Natural killer cell treated with Interleukin-12 subunit alpha and Interleukin-12 subunit beta and Interleukin-15 and Interleukin-18, amount 100 ng/mL, for 72 hours (primary cell): ENCODE measurements around the gene RBM14. TPM values are rescaled to one million over a fixed set of nuclear protein-coding genes. Genes with fewer than 3 reads are reported as not detected.
"Not testable (repeated sequence)": the region's sequence is repeated elsewhere in the genome, so short reads cannot be mapped to it uniquely, and the experiment has no call there.

Experiments used
- ATAC-seq, 2 donors: fragments of 150-1000 bp; cut with Tn5 transposase in 1 of 2; sonication (Bioruptor Pico), chemical (Tn5 transposase) in 1 of 2; 2 replicates each; pipeline ENCODE4 v1.10.0; 2021
- DNase-seq: peaks from one replicate; pipeline ENCODE4 v3.0.0; 2022; ENCODE audit warnings: low spot score
- H3K27ac Mint-ChIP-seq, 2 donors: 1 replicate in 1 of 2; 2 replicates in 1 of 2; pipeline ENCODE4 v1.8.0; 2022; ENCODE audit warnings: mixed read lengths in 2 of 2, mild to moderate bottlenecking in 1 of 2, moderate library complexity in 1 of 2
- H3K27me3 Mint-ChIP-seq, 2 donors: 1 replicate in 1 of 2; 2 replicates in 1 of 2; pipeline ENCODE4 v1.8.0; 2022; ENCODE audit warnings: mixed read lengths in 2 of 2
- H3K36me3 Mint-ChIP-seq: one replicate; pipeline ENCODE4 v1.8.0; 2022; ENCODE audit warnings: mixed read lengths
- H3K4me1 Mint-ChIP-seq, 2 donors: 1 replicate in 1 of 2; 2 replicates in 1 of 2; pipeline ENCODE4 v1.8.0; 2022; ENCODE audit warnings: low read depth in 2 of 2, mixed read lengths in 2 of 2, mild to moderate bottlenecking in 1 of 2
- H3K4me3 Mint-ChIP-seq: one replicate; pipeline ENCODE4 v1.8.0; 2022; ENCODE audit warnings: mixed read lengths
- H3K9me3 Mint-ChIP-seq: 2 replicates; pipeline ENCODE4 v1.8.0; 2022; ENCODE audit warnings: mixed read lengths
- total RNA-seq, 2 donors: library from RNA; stranded (reverse); gene quantifications; one replicate each; pipeline ENCODE4 v1.2.3, GENCODE V29; 2022

RBM14 gene
- 100 to 1,000 TPM; 122 to 201 TPM for total RNA-seq

- Mint-ChIP-seq H3K36me3 (peaks cover 19% of the 10 kb centered on the region), H3K4me3 (peak within 1 kb of the TSS; percentile 96), H3K27me3 (no peaks in the 10 kb centered on the region), H3K9me3 (no peaks in the 10 kb centered on the region), H3K4me1 (peaks cover 40% of the 10 kb centered on the region in 2 donors), H3K27ac (peak within 1 kb of the TSS; percentile 97 to 99)
- peak; percentile 100 for DNase-seq
- ATAC-seq = peak; percentile 96 to 97
Measured at GRCh38 chr11:66616379-66617154, at the start of gene RBM14. Gene RBM14, plus strand, starts transcription at chr11:66616630. Its CDS starts 91 bp downstream, at chr11:66616721.

GRCh38 chr11:66567787-66568123 is 48.7 kb upstream of the RBM14 start:
- Mint-ChIP-seq H3K4me1 (peaks cover 6% of the 10 kb centered on the region in 2 donors), H3K27me3 (peaks cover 0 to 10% of the 10 kb centered on the region in 2 donors), H3K36me3 (no peaks in the 10 kb centered on the region), H3K27ac (no peak overlapping the region), H3K4me3 (peak overlapping the region; percentile 20), H3K9me3 (no peaks in the 10 kb centered on the region)
- peak; percentile 3 to 14 for ATAC-seq
- DNase-seq = no peak

GRCh38 chr11:66568124-66568916 is 48.1 kb upstream of the RBM14 start, which contains the start of gene CTSF:
Gene CTSF, minus strand, starts transcription at chr11:66568606. Its CDS starts 120 bp downstream, at chr11:66568486.
- Mint-ChIP-seq H3K4me3 (peak within 1 kb of the TSS; percentile 75), H3K36me3 (no peaks in the 10 kb centered on the region), H3K4me1 (peaks cover 6% of the 10 kb centered on the region in 2 donors), H3K27me3 (peaks cover 0 to 10% of the 10 kb centered on the region in 2 donors), H3K27ac (peak within 1 kb of the TSS in 1 of 2 donors; percentile 72), H3K9me3 (no peaks in the 10 kb centered on the region)
- ATAC-seq (peak; percentile 91 to 96), DNase-seq (peak; percentile 86)

- H3K27me3 Mint-ChIP-seq = peaks cover 4 to 16% of the 10 kb centered on the region in 2 donors
- no peak overlapping the region for H3K4me3 Mint-ChIP-seq
- no peak overlapping the region for H3K27ac Mint-ChIP-seq
- DNase-seq = no peak
- no peaks in the 10 kb centered on the region for H3K36me3 Mint-ChIP-seq
- no peak for ATAC-seq
- no peaks in the 10 kb centered on the region for H3K9me3 Mint-ChIP-seq
- peaks cover 6% of the 10 kb centered on the region in 2 donors for H3K4me1 Mint-ChIP-seq
Measured at GRCh38 chr11:66569076-66569475, 47.4 kb upstream of the RBM14 start.

GRCh38 chr11:66570079-66570849 is 46.2 kb upstream of the RBM14 start:
- ATAC-seq (no peak), DNase-seq (no peak)
- no peaks in the 10 kb centered on the region for H3K9me3 Mint-ChIP-seq
- H3K4me3 Mint-ChIP-seq = no peak overlapping the region
- H3K27ac Mint-ChIP-seq = no peak overlapping the region
- H3K27me3 Mint-ChIP-seq = peaks cover 13 to 28% of the 10 kb centered on the region in 2 donors
- peaks cover 6% of the 10 kb centered on the region in 2 donors for H3K4me1 Mint-ChIP-seq
- H3K36me3 Mint-ChIP-seq = no peaks in the 10 kb centered on the region

GRCh38 chr11:66570850-66571180 is 45.6 kb upstream of the RBM14 start:
- Mint-ChIP-seq H3K27ac (no peak overlapping the region), H3K36me3 (no peaks in the 10 kb centered on the region), H3K27me3 (peaks cover 15 to 33% of the 10 kb centered on the region in 2 donors), H3K4me1 (peaks cover 6% of the 10 kb centered on the region in 2 donors), H3K4me3 (no peak overlapping the region), H3K9me3 (no peaks in the 10 kb centered on the region)
- DNase-seq (no peak), ATAC-seq (no peak)

- Mint-ChIP-seq H3K4me1 (peaks cover 8 to 10% of the 10 kb centered on the region in 2 donors), H3K27ac (no peak overlapping the region), H3K9me3 (peaks cover 7% of the 10 kb centered on the region), H3K27me3 (peaks cover 15 to 34% of the 10 kb centered on the region in 2 donors), H3K36me3 (no peaks in the 10 kb centered on the region), H3K4me3 (no peak overlapping the region)
- DNase-seq (peak; percentile 72), ATAC-seq (peak; percentile 71 to 88)
Measured at GRCh38 chr11:66579017-66579606, 37.3 kb upstream of the RBM14 start.

- Mint-ChIP-seq H3K27ac (no peak overlapping the region), H3K27me3 (peaks cover 5 to 17% of the 10 kb centered on the region in 2 donors), H3K4me3 (no peak overlapping the region), H3K9me3 (peaks cover 7% of the 10 kb centered on the region), H3K4me1 (peaks cover 8 to 10% of the 10 kb centered on the region in 2 donors), H3K36me3 (no peaks in the 10 kb centered on the region)
- no peak for DNase-seq
- no peak for ATAC-seq
Measured at GRCh38 chr11:66580803-66581202, 35.6 kb upstream of the RBM14 start.

- H3K4me3 Mint-ChIP-seq = no peak overlapping the region
- H3K4me1 Mint-ChIP-seq = peaks cover 8 to 10% of the 10 kb centered on the region in 2 donors
- ATAC-seq = no peak
- peaks cover 2 to 12% of the 10 kb centered on the region in 2 donors for H3K27me3 Mint-ChIP-seq
- no peaks in the 10 kb centered on the region for H3K36me3 Mint-ChIP-seq
- H3K27ac Mint-ChIP-seq = no peak overlapping the region
- H3K9me3 Mint-ChIP-seq = peaks cover 7% of the 10 kb centered on the region
- no peak for DNase-seq
Measured at GRCh38 chr11:66581261-66581660, 35.2 kb upstream of the RBM14 start.

GRCh38 chr11:66582565-66583147 is 33.8 kb upstream of the RBM14 start:
- H3K27me3 Mint-ChIP-seq, H3K4me3 Mint-ChIP-seq: not testable (repeated sequence)

GRCh38 chr11:66585447-66585846 is 31.0 kb upstream of the RBM14 start:
- H3K4me1 Mint-ChIP-seq, H3K27me3 Mint-ChIP-seq, ATAC-seq, H3K27ac Mint-ChIP-seq, DNase-seq, H3K4me3 Mint-ChIP-seq, H3K9me3 Mint-ChIP-seq, H3K36me3 Mint-ChIP-seq: not testable (repeated sequence)

More at GRCh38 chr11:66582565-66583147, 33.8 kb upstream of the RBM14 start:
- H3K27ac Mint-ChIP-seq, H3K36me3 Mint-ChIP-seq, H3K9me3 Mint-ChIP-seq, ATAC-seq, DNase-seq: not testable (repeated sequence)
- peaks cover 8 to 10% of the 10 kb centered on the region in 2 donors for H3K4me1 Mint-ChIP-seq

- Mint-ChIP-seq H3K4me1 (no peaks in the 10 kb centered on the region), H3K4me3 (no peak overlapping the region), H3K36me3 (no peaks in the 10 kb centered on the region), H3K27me3 (no peaks in the 10 kb centered on the region), H3K9me3 (peaks cover 7% of the 10 kb centered on the region), H3K27ac (no peak overlapping the region)
- no peak for DNase-seq
- ATAC-seq = no peak
Measured at GRCh38 chr11:66586136-66586535, 30.3 kb upstream of the RBM14 start.

- H3K36me3 Mint-ChIP-seq, H3K27me3 Mint-ChIP-seq, H3K27ac Mint-ChIP-seq, H3K4me3 Mint-ChIP-seq, DNase-seq, H3K9me3 Mint-ChIP-seq, ATAC-seq: not testable (repeated sequence)
- H3K4me1 Mint-ChIP-seq = peaks cover 10 to 14% of the 10 kb centered on the region in 2 donors
Measured at GRCh38 chr11:66589315-66589714, 27.1 kb upstream of the RBM14 start.
